Measurements from ENCODE around the gene NEK2. TPM values are rescaled to one million over a fixed set of nuclear protein-coding genes. Genes with fewer than 3 reads are reported as not detected.
A peak's percentile ranks its signal among the peaks of the same experiment; 100 is the strongest.

The NEK2 gene
- total RNA-seq, 1 experiment from 2014 or later, result 44.5 TPM

- Mint-ChIP-seq H3K27ac (ENCODE audit: low read depth, unreplicated experiment) (no peak overlapping the region), H3K36me3 (ENCODE audit: insufficient read depth, unreplicated experiment) (no peaks in the 10 kb centered on the region), H3K4me3 (ENCODE audit: unreplicated experiment) (no peak overlapping the region), H3K4me1 (ENCODE audit: insufficient read depth, unreplicated experiment) (peaks cover 14% of the 10 kb centered on the region), H3K9me3 (ENCODE audit: unreplicated experiment) (no peaks in the 10 kb centered on the region), H3K27me3 (ENCODE audit: insufficient read depth, unreplicated experiment) (no peaks in the 10 kb centered on the region)
- TF ChIP-seq CTCF (IDR thresholded peaks at IDR 0.05; ENCODE audit: unreplicated experiment), result no peak
- intact Hi-C loops (cut with micrococcal nuclease), result no loop called here
- no TSS peak for BruUV-seq (replicated peaks)
- ChIA-PET POLR2A (interaction anchor here (1.0 to 1.2 kb wide), 3 partner anchors 12 to 243 kb away, joined by 3 to 5 read pairs (median 4); no protein-coding TSS in a partner anchor), CTCF (interaction anchor here (0.6 to 9.9 kb wide), 14 partner anchors 18 to 450 kb away, joined by 3 to 286 read pairs (median 4); partner anchors contain the start of genes DTL and INTS7)
- no peak for DNase-seq (ENCODE audit: unreplicated experiment)
Measured at GRCh38 chr1:211701733-211702132, 26.3 kb upstream of the NEK2 start.

- Mint-ChIP-seq H3K36me3 (ENCODE audit: insufficient read depth, unreplicated experiment) (no peaks in the 10 kb centered on the region), H3K4me1 (ENCODE audit: insufficient read depth, unreplicated experiment) (no peaks in the 10 kb centered on the region), H3K4me3 (ENCODE audit: unreplicated experiment) (no peak overlapping the region), H3K9me3 (ENCODE audit: unreplicated experiment) (no peaks in the 10 kb centered on the region), H3K27ac (ENCODE audit: low read depth, unreplicated experiment) (no peak overlapping the region), H3K27me3 (ENCODE audit: insufficient read depth, unreplicated experiment) (no peaks in the 10 kb centered on the region)
- no peak for TF ChIP-seq CTCF (IDR thresholded peaks at IDR 0.05; ENCODE audit: unreplicated experiment)
- CTCF ChIA-PET, result interaction anchor here (0.5 to 9.9 kb wide), 83 partner anchors 9 to 1825 kb away, joined by 3 to 286 read pairs (median 8); partner anchors contain the start of genes DTL, INTS7 and NEK2
- POLR2A ChIA-PET, result interaction anchor here (0.8 to 3.1 kb wide), 12 partner anchors 16 to 336 kb away, joined by 3 to 19 read pairs (median 5); partner anchors contain the start of genes DTL and INTS7
- BruUV-seq (replicated peaks), result no TSS peak
- DNase-seq (ENCODE audit: unreplicated experiment), result no peak
- intact Hi-C loops (cut with micrococcal nuclease), result loop anchor here (5.0 kb wide), 1 partner anchor 758 kb away; no protein-coding TSS in a partner anchor
Measured at GRCh38 chr1:211699059-211699458, 23.6 kb upstream of the NEK2 start.

- BruUV-seq (replicated peaks), result no TSS peak
- ChIA-PET POLR2A (interaction anchor here (0.8 to 3.1 kb wide), 19 partner anchors 16 to 337 kb away, joined by 3 to 19 read pairs (median 4); partner anchors contain the start of genes DTL and INTS7), CTCF (interaction anchor here (0.5 to 9.9 kb wide), 123 partner anchors 8 to 1785 kb away, joined by 3 to 286 read pairs (median 5); partner anchors contain the start of genes DTL, INTS7, NEK2 and SLC30A1)
- peak; percentile 100 for TF ChIP-seq CTCF (IDR thresholded peaks at IDR 0.05; ENCODE audit: unreplicated experiment)
- Mint-ChIP-seq H3K9me3 (ENCODE audit: unreplicated experiment) (no peaks in the 10 kb centered on the region), H3K27me3 (ENCODE audit: insufficient read depth, unreplicated experiment) (no peaks in the 10 kb centered on the region), H3K27ac (ENCODE audit: low read depth, unreplicated experiment) (no peak overlapping the region), H3K4me3 (ENCODE audit: unreplicated experiment) (no peak overlapping the region), H3K36me3 (ENCODE audit: insufficient read depth, unreplicated experiment) (no peaks in the 10 kb centered on the region), H3K4me1 (ENCODE audit: insufficient read depth, unreplicated experiment) (no peaks in the 10 kb centered on the region)
- DNase-seq (ENCODE audit: unreplicated experiment), result peak; percentile 93
- intact Hi-C loops (cut with micrococcal nuclease), result loop anchor here (1.0 to 5.0 kb wide), 5 partner anchors 132 to 759 kb away; partner anchors contain the start of genes DTL, INTS7 and LPGAT1
Measured at GRCh38 chr1:211698161-211699026, 23.0 kb upstream of the NEK2 start.

- no TSS peak for BruUV-seq (replicated peaks)
- DNase-seq (ENCODE audit: unreplicated experiment), result no peak
- ChIA-PET POLR2A (interaction anchor here (0.6 to 3.1 kb wide), 7 partner anchors 14 to 254 kb away, joined by 3 to 19 read pairs (median 3); no protein-coding TSS in a partner anchor), CTCF (interaction anchor here (0.6 to 9.9 kb wide), 56 partner anchors 8 to 758 kb away, joined by 3 to 286 read pairs (median 10); partner anchors contain the start of genes DTL, INTS7 and SLC30A1)
- no peaks in the 10 kb centered on the region for H3K9me3 Mint-ChIP-seq (ENCODE audit: unreplicated experiment)
- intact Hi-C loops (cut with micrococcal nuclease), result loop anchor here (5.0 kb wide), 1 partner anchor 760 kb away; no protein-coding TSS in a partner anchor
- TF ChIP-seq CTCF (IDR thresholded peaks at IDR 0.05; ENCODE audit: unreplicated experiment), result peak; percentile 2
- H3K27ac Mint-ChIP-seq (ENCODE audit: low read depth, unreplicated experiment), result no peak overlapping the region
- H3K27me3 Mint-ChIP-seq (ENCODE audit: insufficient read depth, unreplicated experiment), result no peaks in the 10 kb centered on the region
- H3K4me3 Mint-ChIP-seq (ENCODE audit: unreplicated experiment), result no peak overlapping the region
- H3K4me1 Mint-ChIP-seq (ENCODE audit: insufficient read depth, unreplicated experiment), result no peaks in the 10 kb centered on the region
- H3K36me3 Mint-ChIP-seq (ENCODE audit: insufficient read depth, unreplicated experiment), result no peaks in the 10 kb centered on the region
Measured at GRCh38 chr1:211697356-211697755, 21.9 kb upstream of the NEK2 start.
